BE2C (cell line): Measurements from ENCODE around the gene IL12RB1.
A peak's percentile ranks its signal among the peaks of the same experiment; 100 is the strongest.

ENCODE experiments used
- DNase-seq: peaks from one replicate; pipeline ENCODE4 v3.0.0-alpha.2; 2020
- H3K27me3 ChIP-seq: fragments of 250-450 bp; sonication (Bioruptor Pico); 2 replicates; pipeline ENCODE4 v1.5.1; 2020; ENCODE audit warnings: mild to moderate bottlenecking
- H3K36me3 ChIP-seq: fragments of 250-450 bp; sonication (Bioruptor Pico); 2 replicates; pipeline ENCODE4 v1.5.1; 2020; ENCODE audit warnings: mild to moderate bottlenecking
- H3K4me1 ChIP-seq: fragments of 250-450 bp; sonication (Bioruptor Pico); 2 replicates; pipeline ENCODE4 v1.5.1; 2020
- H3K4me3 ChIP-seq: 2 replicates; pipeline ENCODE4 v1.5.1; 2011; ENCODE audit warnings: low read depth, low read length
- H3K9me3 ChIP-seq: fragments of 250-450 bp; sonication (Bioruptor Pico); 2 replicates; pipeline ENCODE4 v1.5.1; 2020
- TF ChIP-seq, protein P1 (sequence below): IDR thresholded peaks from 2 replicates; pipeline ENCODE4 v1.5.1; 2012; ENCODE audit warnings: mild to moderate bottlenecking, low read depth, low read length

Gene IL12RB1

GRCh38 chr19:18097217-18097992 lies 10.7 kb upstream of the IL12RB1 start, which contains the start of gene MAST3:
TSS of gene MAST3 (plus strand) at chr19:18097778. CDS start at chr19:18097793, 15 bp downstream.
- Histone ChIP-seq H3K4me1 (0 out of 2 replicates have a peak, but pooled peaks cover 3% of the 10 kb centered on the region), H3K27me3 (peaks cover 4% of the 10 kb centered on the region; the same call in 1 of the 2 replicates), H3K9me3 (peaks cover 3% of the 10 kb centered on the region), H3K4me3 (peak within 1 kb of the TSS; percentile 55), H3K36me3 (no peaks in the 10 kb centered on the region)
- TF ChIP-seq, protein P1, sequence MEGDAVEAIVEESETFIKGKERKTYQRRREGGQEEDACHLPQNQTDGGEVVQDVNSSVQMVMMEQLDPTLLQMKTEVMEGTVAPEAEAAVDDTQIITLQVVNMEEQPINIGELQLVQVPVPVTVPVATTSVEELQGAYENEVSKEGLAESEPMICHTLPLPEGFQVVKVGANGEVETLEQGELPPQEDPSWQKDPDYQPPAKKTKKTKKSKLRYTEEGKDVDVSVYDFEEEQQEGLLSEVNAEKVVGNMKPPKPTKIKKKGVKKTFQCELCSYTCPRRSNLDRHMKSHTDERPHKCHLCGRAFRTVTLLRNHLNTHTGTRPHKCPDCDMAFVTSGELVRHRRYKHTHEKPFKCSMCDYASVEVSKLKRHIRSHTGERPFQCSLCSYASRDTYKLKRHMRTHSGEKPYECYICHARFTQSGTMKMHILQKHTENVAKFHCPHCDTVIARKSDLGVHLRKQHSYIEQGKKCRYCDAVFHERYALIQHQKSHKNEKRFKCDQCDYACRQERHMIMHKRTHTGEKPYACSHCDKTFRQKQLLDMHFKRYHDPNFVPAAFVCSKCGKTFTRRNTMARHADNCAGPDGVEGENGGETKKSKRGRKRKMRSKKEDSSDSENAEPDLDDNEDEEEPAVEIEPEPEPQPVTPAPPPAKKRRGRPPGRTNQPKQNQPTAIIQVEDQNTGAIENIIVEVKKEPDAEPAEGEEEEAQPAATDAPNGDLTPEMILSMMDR: no peak
- DNase-seq: peak; percentile 92

DNA sequence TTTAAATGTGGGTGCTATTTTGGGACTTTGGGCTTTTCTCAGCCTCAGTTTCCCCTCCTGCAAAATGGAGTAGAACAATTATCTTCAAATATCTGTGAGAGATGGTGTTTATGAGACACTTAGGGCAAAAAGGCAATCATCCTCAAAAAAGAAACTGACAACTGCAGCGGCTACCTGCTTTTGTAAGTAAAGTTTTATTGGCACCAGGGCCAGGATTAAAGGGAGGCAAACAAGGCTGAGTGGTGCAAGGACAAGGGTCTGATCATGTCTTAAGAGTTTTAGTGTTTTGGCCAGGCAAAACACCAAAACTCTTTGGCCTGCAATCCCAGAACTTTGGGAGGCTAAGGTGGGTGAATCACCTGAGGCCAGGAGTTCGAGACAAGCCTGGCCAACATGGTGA lies 9.5 kb upstream of the IL12RB1 start:
- no peak for DNase-seq
- H3K4me3 ChIP-seq: no peak overlapping the region
- H3K4me1 ChIP-seq: 0 out of 2 replicates have a peak, but pooled peaks cover 3% of the 10 kb centered on the region
- H3K27me3 ChIP-seq: peaks cover 4% of the 10 kb centered on the region; the same call in 1 of the 2 replicates
- no peaks in the 10 kb centered on the region for H3K36me3 ChIP-seq
- H3K9me3 ChIP-seq: peaks cover 3% of the 10 kb centered on the region
- TF ChIP-seq, protein P1: no peak

GRCh38 chr19:18093439-18094161 lies 6.9 kb upstream of the IL12RB1 start:
- Histone ChIP-seq H3K4me3 (no peak overlapping the region), H3K9me3 (peaks cover 3% of the 10 kb centered on the region), H3K27me3 (peaks cover 2% of the 10 kb centered on the region; the same call in 1 of the 2 replicates), H3K36me3 (no peaks in the 10 kb centered on the region), H3K4me1 (no peaks in the 10 kb centered on the region)
- TF ChIP-seq, protein P1: no peak
- peak; percentile 41 for DNase-seq

- Histone ChIP-seq H3K4me1 (no peaks in the 10 kb centered on the region), H3K4me3 (no peak overlapping the region)
- DNase-seq: no peak
These were observed 4.5 kb upstream of the IL12RB1 start for GRCh38 chr19:18091217-18091608.

DNA sequence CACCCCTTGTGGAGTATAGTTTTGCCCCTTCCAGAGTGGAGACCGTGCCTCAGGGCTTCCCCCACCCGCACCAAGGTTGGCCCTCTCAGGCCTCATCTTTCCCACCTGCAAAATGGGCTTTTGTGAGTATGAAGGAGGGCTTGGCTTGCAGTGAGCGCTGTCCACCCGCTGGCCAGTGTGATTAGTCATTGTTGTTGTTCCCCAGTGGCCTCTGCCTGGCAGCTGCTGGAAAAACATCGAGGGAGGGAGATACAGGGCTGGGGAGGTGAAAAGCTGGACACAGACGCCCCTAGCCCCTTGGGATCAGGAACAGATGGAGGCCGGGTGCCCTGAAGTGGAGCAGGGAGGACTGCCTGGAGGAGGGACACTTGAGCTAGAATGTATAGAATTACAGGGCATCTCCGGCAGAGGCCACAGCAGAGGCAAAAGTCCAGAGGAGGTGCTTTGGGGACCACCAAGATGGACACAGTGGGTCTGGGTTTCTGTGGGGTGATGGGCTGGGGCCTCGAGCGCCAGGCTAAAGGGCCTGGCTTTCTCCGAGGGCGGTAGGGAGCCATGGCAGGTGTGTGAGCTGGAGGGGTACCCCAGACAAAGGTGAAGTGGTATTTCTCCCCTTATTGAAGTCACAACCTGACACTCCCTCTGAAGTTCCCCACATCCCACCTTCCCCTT lies 3.9 kb upstream of the IL12RB1 start:
- Histone ChIP-seq H3K36me3 (no peaks in the 10 kb centered on the region), H3K27me3 (no peaks in the 10 kb centered on the region), H3K4me3 (no peak overlapping the region), H3K9me3 (peaks cover 3% of the 10 kb centered on the region), H3K4me1 (no peaks in the 10 kb centered on the region)
- DNase-seq: no peak
- TF ChIP-seq, protein P1: no peak

More at GRCh38 chr19:18091217-18091608, 4.5 kb upstream of the IL12RB1 start:
- no peaks in the 10 kb centered on the region for H3K36me3 ChIP-seq
- H3K27me3 ChIP-seq: no peaks in the 10 kb centered on the region; the same call in 1 of the 2 replicates
- TF ChIP-seq, protein P1: no peak
- H3K9me3 ChIP-seq: peaks cover 3% of the 10 kb centered on the region
